GM21529 (cell line): ENCODE measurements around the gene GNPDA1.

Experiments
- ATAC-seq: cut with Tn5 transposase; IDR thresholded peaks from one replicate; pipeline ENCODE4 v1.9.1; 2021; ENCODE audit not compliant: unreplicated experiment

The GNPDA1 gene

DNA sequence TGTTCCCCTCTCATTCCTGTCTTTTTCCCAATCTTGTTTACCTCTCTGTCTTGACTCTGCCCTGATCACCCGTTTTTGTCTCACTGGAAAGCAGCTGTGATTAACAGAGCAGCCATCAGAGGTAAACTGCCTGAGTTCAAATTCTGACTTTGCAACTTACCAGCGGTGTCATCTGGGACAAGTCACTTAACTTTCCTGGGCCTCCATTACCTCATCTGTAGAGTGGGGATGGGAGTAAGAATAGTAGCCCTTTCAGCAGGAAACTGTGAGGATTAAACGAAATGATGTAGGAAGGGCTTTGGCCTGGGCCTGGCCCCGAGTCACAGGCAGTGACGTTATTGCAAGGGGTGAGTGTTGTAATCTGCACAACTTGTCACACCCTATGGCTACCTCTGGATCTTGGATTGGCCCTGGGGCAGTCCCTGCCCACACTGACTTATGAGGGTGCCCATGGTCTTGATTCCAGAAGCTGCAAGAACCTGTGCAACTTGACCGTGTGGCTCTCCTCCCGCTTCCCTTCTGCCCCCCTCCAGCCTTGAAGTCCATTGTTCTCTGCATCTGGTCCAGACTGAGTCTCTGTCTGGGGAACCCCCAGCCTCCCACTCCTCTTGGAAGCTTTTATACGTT, 54.2 kb downstream of the GNPDA1 start:
- no peak for ATAC-seq

DNA sequence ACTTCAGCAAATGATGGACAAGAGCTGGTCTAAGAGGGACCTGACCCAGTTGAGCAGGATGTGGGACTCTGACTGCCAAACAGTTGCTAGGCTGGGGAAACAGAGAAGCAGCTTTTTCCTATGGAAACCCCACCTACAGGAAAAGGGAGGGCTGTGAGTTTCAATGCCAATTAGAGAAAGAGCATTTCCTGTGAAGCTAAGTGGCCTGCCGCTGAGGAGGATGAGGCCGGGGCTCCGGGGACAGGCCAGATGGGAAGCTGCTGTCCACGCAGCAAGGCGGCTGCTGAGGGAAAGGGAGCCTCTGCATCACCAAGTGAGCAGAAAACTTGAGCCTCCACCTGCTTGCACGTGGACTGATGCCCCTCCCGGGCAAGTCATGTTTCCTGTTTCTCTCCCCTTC, 54.7 kb downstream of the GNPDA1 start, which contains the start of gene PCDH12:
Gene PCDH12 (minus strand): TSS at position 90 of the 400 bp plus-strand sequence. CDS start 351 bp downstream, outside the sequence.
- ATAC-seq, result no peak

DNA sequence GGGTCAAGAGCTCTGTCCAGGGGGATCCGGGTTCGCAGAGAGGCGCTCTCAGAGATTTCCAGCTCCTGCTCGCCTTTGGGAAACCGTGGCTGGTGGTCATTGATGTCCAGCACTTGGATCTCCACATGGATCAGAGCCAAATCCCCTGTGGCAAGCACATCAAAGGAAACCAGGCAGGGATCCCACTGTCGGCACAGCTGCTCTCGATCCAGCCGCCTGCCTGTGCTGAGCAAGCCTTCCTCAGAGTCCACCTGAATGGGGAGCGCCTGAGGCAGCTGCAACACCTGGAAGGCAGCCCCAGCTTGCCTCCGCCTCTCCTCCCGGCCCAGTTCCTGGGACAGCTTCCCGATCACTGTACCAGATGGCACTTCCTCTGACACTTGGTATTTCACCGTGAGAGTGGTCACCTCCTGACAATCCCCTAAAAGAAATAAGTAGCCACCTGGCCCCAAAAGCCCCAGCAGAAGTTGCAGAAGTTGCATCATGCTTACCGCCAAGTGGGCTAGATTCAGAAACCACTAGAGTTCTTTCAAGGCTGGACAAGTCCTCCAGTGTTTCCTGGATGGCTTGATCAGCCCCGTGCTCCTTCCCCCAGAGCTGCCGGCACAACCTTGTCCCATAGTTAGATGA, 55.3 kb downstream of the GNPDA1 start:
- ATAC-seq, result no peak

DNA sequence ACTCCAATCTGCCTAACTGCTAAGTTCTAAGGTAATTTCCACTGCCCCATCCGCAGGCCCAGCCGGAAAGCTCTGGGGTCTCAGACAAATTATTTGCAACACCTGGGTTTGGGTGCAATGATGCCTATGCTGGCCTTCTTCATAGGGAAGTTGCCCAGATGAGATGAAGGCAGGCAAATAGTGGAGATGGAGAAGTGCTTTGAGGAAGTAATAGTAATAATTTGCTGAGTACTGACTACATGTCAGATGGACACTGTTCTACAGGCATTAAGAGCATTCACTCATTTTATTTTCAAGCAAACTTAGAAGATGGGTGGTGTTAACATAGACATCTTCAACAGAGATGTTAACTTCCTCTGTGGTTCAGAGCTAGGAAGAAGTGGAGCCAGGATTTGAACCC, 58.6 kb downstream of the GNPDA1 start:
- no peak for ATAC-seq

DNA sequence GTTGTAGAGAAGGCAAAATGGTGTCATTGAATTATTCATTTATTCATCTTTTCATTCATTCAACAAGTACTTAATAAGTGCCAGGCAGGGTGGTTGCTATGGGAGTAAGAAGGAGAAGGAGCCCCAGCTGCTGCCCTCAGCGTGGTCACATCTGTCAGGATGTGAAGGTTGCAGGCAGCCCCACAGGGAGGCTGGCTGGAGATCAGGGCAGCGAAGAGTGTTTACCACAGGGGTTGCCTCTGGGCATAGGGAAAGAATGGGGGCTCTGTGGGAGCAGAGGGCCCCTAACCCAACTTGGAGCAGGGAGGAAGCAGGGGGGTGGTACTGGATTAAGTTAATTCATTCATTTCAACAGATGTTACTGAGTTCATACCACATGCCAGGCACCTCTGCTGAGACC, 60.8 kb downstream of the GNPDA1 start:
- ATAC-seq, result no peak

DNA sequence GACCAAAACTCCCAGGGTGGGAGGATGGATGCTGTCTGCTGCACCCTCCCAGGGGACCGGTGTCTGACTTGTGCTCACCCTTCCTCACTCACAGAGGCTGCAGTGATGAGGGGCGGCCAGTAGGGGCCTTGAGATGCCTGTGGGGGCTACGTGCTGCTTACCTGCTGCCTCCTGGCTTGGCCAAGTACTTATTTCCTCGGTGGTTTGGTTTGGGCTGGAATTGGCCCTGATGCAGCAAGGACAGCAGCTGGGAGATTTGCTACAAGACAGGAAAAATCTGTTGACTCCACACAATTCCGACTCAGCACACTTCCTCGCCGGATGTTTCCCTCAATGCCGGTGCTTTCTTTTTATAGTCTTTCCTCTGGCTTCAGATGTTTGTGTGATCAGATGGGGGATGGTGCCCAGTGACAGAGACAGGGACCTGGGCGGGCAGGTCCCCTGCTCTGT, 61.5 kb downstream of the GNPDA1 start:
- peak; percentile 82 for ATAC-seq
